Activated naive CD8-positive, alpha-beta T cell (primary cell): ENCODE data around the gene NEK6.
A peak's percentile ranks its signal among the peaks of the same experiment; 100 is the strongest.

ENCODE experiments used
- H3K27ac Mint-ChIP-seq: one replicate; pipeline ENCODE4 v1.8.0; 2021; ENCODE audit warnings: mixed read lengths
- H3K27me3 Mint-ChIP-seq: one replicate; pipeline ENCODE4 v1.8.0; 2021; ENCODE audit warnings: mixed read lengths
- H3K36me3 Mint-ChIP-seq: one replicate; pipeline ENCODE4 v1.8.0; 2021; ENCODE audit warnings: mixed read lengths
- H3K4me1 Mint-ChIP-seq: one replicate; pipeline ENCODE4 v1.8.0; 2021; ENCODE audit warnings: low read depth, mixed read lengths
- H3K4me3 Mint-ChIP-seq: one replicate; pipeline ENCODE4 v1.8.0; 2021; ENCODE audit warnings: mild to moderate bottlenecking, mixed read lengths
- H3K9me3 Mint-ChIP-seq: one replicate; pipeline ENCODE4 v1.8.0; 2021; ENCODE audit warnings: low read depth, mixed read lengths

NEK6 gene

DNA sequence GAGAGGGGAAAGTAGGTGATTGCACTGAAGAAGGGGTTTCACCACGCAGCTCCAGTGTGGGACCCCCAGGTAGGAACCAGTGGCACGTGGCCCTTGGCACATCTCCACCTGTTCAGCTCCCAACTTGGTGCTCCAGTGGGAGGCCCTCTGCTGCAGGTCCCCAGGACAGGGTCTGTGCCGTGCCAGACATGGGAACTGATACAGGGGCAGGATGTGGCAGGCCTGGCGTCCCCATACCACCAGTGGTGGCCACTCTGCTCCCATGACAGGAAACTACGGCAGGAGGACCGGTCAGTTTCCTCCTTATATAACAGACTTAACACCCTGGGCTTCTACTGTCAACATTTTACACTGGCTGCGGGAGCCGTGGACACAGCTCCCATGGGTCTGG lies 90.2 kb downstream of the NEK6 start:
- H3K9me3 Mint-ChIP-seq: no peaks in the 10 kb centered on the region
- H3K27me3 Mint-ChIP-seq: no peaks in the 10 kb centered on the region
- H3K27ac Mint-ChIP-seq: no peak overlapping the region
- no peaks in the 10 kb centered on the region for H3K4me1 Mint-ChIP-seq
- H3K36me3 Mint-ChIP-seq: peaks cover 2% of the 10 kb centered on the region
- no peak overlapping the region for H3K4me3 Mint-ChIP-seq

DNA sequence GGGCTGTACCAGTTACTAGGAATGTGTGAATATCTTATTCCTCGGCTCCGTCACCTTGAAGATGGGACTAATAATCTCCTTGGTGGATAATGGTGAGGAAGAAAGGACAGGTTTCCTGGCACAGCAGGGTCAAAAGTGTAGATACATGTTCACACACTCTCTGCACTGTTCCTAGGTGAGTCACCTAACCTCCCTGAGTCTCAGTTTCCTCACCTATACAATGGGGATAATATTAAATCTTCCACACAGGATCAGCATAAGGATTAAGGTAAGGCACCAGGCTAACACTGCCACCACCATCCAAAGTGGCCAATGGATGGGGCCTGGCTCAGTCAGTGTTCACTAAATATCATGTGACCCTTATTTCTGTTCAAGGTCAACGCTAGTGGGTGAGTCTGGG lies 90.6 kb downstream of the NEK6 start:
- Mint-ChIP-seq H3K27ac (no peak overlapping the region), H3K4me3 (no peak overlapping the region), H3K4me1 (no peaks in the 10 kb centered on the region), H3K36me3 (peaks cover 2% of the 10 kb centered on the region), H3K9me3 (no peaks in the 10 kb centered on the region), H3K27me3 (no peaks in the 10 kb centered on the region)

DNA sequence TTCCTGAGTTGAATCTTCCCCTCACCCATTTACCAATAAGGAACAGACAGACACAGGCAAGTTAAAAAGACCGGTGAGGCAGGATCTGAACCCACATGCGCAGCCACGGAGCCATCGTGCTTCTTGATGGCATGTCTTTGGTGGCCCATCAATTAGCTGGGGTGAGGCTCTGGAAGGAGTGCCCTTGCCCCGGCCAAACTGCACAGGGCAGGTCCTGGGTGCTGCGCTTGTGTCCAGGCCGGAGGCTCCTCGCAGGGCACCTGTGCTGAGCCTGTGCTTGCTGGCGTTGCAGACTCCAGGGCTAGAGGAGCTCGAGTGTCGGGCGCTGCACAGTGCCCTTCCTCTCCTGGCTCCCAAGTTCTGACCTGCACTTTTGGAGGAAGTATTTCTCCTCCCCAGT lies 91.1 kb downstream of the NEK6 start:
- Mint-ChIP-seq H3K9me3 (no peaks in the 10 kb centered on the region), H3K27me3 (no peaks in the 10 kb centered on the region), H3K36me3 (peaks cover 3% of the 10 kb centered on the region), H3K4me1 (no peaks in the 10 kb centered on the region), H3K4me3 (no peak overlapping the region), H3K27ac (no peak overlapping the region)

DNA sequence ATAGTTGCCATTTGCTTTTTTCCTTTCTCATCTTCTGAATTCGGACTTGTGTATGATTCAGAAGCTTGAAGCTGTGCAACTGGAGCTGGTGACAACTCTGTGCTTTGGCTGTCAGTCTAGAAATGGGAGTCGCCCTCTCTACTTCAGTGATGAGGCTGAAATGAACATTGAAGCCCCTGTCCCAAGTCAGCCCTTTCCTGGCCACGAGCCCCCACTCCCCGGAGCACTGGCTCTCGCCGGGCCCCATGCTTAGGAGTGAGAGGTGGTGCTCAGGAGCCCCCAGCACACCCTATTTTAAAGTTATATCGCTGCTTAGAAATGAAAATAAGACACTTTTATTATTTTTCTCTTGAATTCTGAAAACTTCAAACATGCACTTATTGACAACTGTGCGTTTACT lies 91.5 kb downstream of the NEK6 start:
- no peaks in the 10 kb centered on the region for H3K27me3 Mint-ChIP-seq
- no peaks in the 10 kb centered on the region for H3K9me3 Mint-ChIP-seq
- H3K4me3 Mint-ChIP-seq: no peak overlapping the region
- no peaks in the 10 kb centered on the region for H3K4me1 Mint-ChIP-seq
- H3K27ac Mint-ChIP-seq: no peak overlapping the region
- H3K36me3 Mint-ChIP-seq: peaks cover 5% of the 10 kb centered on the region

DNA sequence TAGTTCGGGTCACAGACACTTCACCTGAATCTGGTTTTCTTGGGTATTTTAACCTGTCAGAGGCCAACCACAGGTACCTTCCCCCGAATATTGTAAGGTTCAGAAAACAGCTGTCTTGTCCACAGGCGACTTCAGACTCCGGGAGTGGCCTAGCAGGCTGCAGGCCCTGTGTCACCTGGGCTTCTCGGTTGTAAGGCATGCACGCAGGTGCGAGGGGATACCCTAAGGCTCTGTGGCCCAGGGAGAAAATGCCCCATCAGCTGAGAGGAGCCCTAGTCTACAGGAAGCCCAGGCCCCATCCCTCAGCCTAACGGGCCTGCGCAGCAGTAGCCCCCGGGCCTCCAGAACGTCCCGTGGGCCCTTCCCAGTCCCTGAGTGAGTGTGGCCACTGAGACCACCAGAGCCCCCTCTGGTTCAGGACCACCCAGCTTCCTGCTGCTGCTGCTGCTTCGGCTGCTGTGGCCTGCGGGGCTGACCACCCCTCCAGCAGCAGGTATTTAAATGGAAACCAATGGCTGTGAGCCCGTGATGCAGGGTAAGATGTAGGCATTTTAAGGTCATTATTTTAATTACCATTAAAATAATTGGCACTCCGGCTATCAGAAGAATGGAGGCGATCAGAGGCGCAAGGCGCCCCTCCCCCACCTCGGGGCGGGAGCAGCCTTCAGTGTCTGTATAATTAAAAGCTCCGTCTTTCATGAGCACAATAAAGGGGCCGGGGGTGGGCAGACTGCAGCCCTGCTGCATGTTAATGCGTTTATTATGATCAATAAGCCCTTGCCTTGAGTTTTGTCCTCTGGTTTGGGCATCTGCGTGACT lies 92.1 kb downstream of the NEK6 start:
- Mint-ChIP-seq H3K27ac (no peak overlapping the region), H3K27me3 (no peaks in the 10 kb centered on the region), H3K9me3 (no peaks in the 10 kb centered on the region), H3K36me3 (peaks cover 5% of the 10 kb centered on the region), H3K4me3 (no peak overlapping the region), H3K4me1 (no peaks in the 10 kb centered on the region)

DNA sequence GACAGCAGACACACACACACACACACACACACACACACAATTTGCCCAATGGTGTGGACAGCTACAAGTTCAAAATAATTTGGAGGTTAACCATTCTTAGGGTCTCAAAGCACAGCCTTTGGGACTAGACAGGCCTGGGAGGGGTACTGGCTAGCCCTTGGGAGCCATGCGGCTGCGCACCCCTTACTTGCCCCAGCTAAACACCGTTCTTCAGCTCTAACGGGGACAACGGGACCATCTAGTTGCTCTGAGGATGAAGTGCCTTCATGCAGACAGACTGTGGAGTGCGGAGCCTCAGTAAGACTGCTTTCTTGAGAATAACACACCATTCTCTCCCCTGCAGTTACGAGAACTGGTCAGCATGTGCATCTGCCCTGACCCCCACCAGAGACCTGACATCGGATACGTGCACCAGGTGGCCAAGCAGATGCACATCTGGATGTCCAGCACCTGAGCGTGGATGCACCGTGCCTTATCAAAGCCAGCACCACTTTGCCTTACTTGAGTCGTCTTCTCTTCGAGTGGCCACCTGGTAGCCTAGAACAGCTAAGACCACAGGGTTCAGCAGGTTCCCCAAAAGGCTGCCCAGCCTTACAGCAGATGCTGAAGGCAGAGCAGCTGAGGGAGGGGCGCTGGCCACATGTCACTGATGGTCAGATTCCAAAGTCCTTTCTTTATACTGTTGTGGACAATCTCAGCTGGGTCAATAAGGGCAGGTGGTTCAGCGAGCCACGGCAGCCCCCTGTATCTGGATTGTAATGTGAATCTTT lies 92.9 kb downstream of the NEK6 start:
- Mint-ChIP-seq H3K4me3 (no peak overlapping the region), H3K36me3 (peaks cover 5% of the 10 kb centered on the region), H3K9me3 (no peaks in the 10 kb centered on the region), H3K4me1 (no peaks in the 10 kb centered on the region), H3K27ac (no peak overlapping the region), H3K27me3 (no peaks in the 10 kb centered on the region)

DNA sequence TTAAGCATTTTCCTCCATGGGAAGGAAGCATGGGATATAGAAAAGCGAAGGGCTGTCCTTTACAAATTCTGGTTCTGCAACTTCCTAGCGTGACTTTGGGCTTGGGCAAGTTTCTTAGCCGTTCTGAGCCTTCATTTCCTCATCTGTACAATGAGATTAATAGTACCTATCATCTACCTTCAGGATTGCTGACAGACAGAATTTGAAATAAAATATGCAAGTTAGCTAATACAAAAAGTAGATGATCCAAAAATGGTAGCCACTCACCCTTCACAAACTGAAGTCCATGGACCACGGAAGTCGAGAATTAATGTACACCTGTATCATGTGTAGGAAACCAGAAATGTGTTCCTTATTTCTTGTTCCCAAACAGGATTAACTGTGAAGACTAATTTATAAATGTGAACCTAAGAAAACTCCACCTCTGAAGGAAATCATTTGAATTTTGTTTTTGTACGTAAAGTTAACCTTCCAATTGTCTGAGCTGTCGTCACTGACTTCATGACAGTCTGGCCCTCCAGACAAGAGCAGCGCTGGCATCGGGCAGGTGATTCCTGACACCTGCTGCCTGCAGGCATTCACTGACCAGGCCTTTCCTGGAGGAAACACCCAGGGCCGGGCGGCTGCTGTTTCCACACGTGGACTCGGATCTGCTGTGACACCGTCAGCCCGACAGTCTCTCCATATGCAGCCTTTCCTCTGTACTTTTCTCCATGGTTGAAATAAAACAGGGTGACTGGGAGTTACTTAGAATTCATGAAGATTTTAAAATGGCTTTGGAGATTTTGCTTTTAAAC lies 94.1 kb downstream of the NEK6 start:
- H3K9me3 Mint-ChIP-seq: no peaks in the 10 kb centered on the region
- H3K27me3 Mint-ChIP-seq: no peaks in the 10 kb centered on the region
- H3K27ac Mint-ChIP-seq: no peak overlapping the region
- H3K36me3 Mint-ChIP-seq: peaks cover 5% of the 10 kb centered on the region
- peaks cover 2% of the 10 kb centered on the region for H3K4me1 Mint-ChIP-seq
- H3K4me3 Mint-ChIP-seq: no peak overlapping the region

DNA sequence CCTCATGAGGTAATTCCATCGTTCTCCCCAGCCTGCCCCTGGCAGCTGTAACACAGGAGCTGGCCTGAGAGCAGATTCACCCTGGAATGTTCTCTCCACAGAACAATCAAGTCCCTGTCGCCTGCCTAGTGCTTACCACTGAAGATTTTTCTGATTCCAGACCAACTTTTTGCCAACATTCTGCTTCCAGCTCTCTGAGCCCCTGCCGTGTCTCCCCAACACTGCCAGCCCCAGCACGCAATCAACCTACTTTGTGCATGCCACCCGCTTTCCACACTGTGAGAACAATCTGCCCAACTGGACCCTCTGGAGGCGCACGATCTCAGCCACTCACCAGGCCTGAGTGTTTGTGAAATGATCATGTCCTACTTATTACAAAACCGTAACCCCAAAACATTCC lies 94.9 kb downstream of the NEK6 start:
- H3K36me3 Mint-ChIP-seq: peaks cover 5% of the 10 kb centered on the region
- no peak overlapping the region for H3K27ac Mint-ChIP-seq
- no peaks in the 10 kb centered on the region for H3K27me3 Mint-ChIP-seq
- peaks cover 7% of the 10 kb centered on the region for H3K4me1 Mint-ChIP-seq
- H3K4me3 Mint-ChIP-seq: no peak overlapping the region
- H3K9me3 Mint-ChIP-seq: no peaks in the 10 kb centered on the region

DNA sequence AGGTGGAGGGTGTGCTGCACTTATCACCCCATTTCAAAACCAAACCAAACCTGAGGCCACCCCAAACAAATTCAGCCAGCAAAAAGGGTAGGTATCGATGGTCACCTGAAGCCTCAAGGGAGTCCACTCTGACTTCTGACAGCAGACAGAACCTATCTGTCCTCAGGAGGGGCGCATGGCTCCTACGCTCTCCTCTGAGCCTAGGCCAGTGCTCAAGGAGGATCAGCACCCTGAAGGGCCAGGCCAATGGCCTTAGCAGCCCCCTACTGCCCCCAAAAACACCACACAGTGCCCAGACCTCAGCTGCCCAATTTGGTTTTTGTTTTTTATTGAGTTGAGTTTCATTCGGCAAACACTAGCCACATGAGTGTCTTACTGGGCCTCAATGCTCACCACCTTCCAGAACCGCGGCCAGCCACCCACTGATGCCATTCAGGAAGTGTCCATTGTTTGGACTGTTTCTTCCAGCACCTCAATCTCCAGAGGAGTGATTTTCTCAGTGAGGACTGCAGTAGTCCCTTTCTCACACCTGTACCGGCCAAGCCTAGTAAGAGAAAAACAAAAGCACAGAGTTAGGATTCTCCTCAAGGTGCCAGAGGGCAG lies 95.5 kb downstream of the NEK6 start:
- H3K27me3 Mint-ChIP-seq: no peaks in the 10 kb centered on the region
- peaks cover 13% of the 10 kb centered on the region for H3K4me1 Mint-ChIP-seq
- H3K4me3 Mint-ChIP-seq: no peak overlapping the region
- H3K27ac Mint-ChIP-seq: no peak overlapping the region
- H3K9me3 Mint-ChIP-seq: no peaks in the 10 kb centered on the region
- H3K36me3 Mint-ChIP-seq: peaks cover 5% of the 10 kb centered on the region

DNA sequence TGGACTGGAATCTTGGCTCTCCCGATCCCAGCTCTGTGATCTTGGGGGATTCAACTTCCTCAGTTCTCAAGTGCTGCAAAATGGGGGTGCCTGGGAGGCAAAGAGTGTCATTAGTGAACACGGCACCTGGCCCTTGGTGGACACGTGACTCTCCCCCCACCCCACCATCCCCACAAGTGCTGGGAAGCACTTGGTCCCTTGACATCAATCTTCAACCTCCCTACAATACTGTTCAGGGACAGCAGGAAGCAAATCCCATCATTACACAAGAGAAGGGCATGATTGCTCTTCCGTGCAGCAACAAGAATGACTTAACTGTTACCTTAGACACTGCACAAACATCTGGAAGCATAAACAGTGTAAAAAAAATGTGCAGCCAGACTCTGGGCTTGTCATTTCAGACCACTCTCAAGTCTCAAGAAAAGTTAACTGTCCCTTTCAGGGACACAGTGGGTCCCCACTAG lies 96.1 kb downstream of the NEK6 start:
- no peaks in the 10 kb centered on the region for H3K27me3 Mint-ChIP-seq
- peak overlapping the region; percentile 8 for H3K27ac Mint-ChIP-seq
- no peak overlapping the region for H3K4me3 Mint-ChIP-seq
- H3K36me3 Mint-ChIP-seq: peaks cover 5% of the 10 kb centered on the region
- H3K4me1 Mint-ChIP-seq: peaks cover 19% of the 10 kb centered on the region
- no peaks in the 10 kb centered on the region for H3K9me3 Mint-ChIP-seq

DNA sequence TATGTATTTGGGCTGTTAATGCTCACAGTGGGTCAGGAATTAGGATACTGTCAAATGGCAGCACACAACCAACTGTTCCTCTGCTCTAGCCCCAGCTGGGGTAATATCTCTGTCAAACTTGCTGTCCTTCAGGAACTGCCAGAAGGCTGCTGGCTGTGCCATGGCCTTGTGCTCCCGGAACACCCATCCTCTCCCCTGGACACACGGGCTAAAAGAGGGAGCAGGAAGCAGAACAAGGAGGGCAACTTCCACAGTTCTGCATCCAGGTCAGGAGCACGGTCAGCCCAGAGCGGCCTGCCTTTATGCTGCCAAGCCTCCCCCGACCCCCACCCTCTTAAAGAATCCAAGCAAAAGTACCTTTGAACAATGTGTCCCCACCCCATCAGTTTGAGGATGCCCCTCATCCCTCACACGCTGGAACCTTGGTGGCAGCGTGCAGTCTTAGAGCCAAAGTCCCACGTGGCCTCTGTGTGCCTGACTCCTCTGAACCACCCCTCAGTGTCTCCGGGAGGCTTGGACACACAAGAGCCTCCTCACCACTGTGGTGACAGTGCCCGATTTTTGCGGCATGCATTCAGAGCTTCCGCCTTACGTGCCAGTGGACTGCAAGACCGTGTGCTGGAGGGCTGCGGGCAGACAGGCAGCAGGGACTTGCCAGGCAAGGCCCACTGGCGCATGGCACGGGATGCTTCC lies 96.7 kb downstream of the NEK6 start:
- no peaks in the 10 kb centered on the region for H3K27me3 Mint-ChIP-seq
- no peak overlapping the region for H3K27ac Mint-ChIP-seq
- H3K4me3 Mint-ChIP-seq: no peak overlapping the region
- H3K36me3 Mint-ChIP-seq: peaks cover 5% of the 10 kb centered on the region
- peaks cover 21% of the 10 kb centered on the region for H3K4me1 Mint-ChIP-seq
- H3K9me3 Mint-ChIP-seq: no peaks in the 10 kb centered on the region

DNA sequence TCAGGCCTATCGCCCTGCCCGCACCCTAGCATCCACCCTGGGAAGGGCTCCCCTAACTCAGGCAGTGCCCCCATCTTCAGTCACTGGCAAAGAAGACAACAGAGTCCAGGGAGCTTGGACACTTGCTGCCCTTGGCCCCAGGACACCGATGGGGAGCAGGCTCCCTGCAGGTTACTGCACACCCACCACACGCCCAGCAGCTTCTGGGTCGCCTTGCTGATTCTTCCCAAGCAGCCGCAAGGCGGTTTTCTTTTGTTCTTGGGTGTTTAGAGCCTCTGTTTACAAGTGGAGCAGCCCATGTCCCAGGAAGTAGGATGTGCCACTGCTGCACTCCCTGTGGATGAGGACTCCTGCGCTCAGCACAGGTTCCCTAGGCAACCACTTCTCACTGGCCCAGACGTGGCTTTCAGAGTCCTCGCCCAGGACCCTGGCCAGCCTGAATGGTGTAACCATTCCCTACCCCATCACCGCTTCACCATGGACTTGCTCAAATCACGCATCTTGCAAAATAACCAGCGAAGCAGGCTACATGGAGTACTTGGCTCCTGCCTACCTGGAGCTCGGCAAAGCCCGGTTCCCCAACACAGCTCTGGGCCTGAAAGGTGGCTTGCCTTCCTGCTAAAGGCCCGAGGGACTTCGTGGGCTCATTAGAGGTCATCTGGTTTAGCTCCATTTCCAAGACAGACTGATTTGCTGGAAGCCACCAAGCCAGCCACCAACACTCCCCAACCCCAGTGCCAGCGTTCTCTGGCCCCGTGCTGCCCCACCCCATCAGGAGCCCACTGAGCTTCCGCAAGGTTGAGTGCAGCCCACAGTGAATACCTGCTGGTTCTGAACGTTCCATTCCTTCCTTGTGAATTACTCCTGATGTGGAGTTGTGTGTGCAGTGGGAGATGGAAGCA lies 97.5 kb downstream of the NEK6 start:
- Mint-ChIP-seq H3K27me3 (no peaks in the 10 kb centered on the region), H3K4me3 (no peak overlapping the region), H3K27ac (no peak overlapping the region), H3K9me3 (no peaks in the 10 kb centered on the region), H3K36me3 (peaks cover 5% of the 10 kb centered on the region), H3K4me1 (peaks cover 28% of the 10 kb centered on the region)

DNA sequence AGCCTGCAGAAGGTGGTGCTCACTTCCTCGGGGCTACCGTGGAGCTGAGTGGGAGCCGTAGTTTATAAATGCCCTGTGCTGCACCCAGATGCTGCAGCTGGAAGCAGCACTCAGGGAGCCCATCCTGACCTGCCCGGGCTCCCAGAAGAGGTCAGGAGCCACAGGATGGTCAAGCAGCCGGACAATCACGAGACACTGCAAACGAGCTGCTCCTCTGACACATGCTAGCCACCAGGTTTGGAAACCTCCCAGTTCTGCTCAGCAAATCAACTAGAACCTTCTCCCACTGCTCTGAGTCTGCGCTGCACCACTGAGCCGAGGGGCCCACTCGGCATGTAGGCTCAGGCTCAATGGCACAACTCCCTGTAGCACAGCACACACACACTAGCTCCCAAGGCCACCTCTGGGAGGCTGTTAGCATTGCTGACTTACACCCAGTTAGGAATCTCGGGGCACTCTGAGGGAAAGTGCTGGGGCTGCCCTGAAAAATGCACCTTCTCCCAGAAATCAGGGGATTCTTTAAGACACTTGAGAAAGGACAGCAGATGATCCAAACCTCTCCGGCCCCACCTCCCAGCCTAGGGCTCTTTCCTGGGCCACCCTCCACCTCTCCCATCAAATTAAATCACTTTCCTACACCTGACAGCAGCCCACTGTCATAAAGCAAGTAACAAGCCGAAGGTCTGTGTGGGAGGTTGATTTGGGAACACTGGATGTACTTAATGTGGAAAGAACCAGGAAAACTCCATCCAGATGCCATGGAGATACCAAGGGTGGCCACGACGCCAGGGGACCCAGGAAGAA lies 98.4 kb downstream of the NEK6 start:
- H3K4me3 Mint-ChIP-seq: no peak overlapping the region
- peaks cover 5% of the 10 kb centered on the region for H3K36me3 Mint-ChIP-seq

More for the DNA sequence above, 98.4 kb downstream of the NEK6 start:
- H3K4me1 Mint-ChIP-seq: peaks cover 37% of the 10 kb centered on the region
- H3K27ac Mint-ChIP-seq: no peak overlapping the region
- no peaks in the 10 kb centered on the region for H3K27me3 Mint-ChIP-seq
- H3K9me3 Mint-ChIP-seq: no peaks in the 10 kb centered on the region
